Liver (tissue), 9 donors: ENCODE data around the gene CYSRT1. TPM values are rescaled to one million over a fixed set of nuclear protein-coding genes. Genes with fewer than 3 reads are reported as not detected.
"Not testable (repeated sequence)": the region's sequence is repeated elsewhere in the genome, so short reads cannot be mapped to it uniquely, and the experiment has no call there.

Experiments used
- DNase-seq: peaks from one replicate; pipeline ENCODE4 v3.0.0-alpha.2; 2017; ENCODE audit warnings: low spot score
- H3K27ac ChIP-seq, 2 donors: one replicate each; pipeline ENCODE4 v1.7.0; 2013; ENCODE audit warnings: inconsistent platforms in 2 of 2, low read length in 2 of 2, control low read depth in 1 of 2, low read depth in 1 of 2, mild to moderate bottlenecking in 1 of 2
- H3K27me3 ChIP-seq, 4 donors: one replicate each; pipeline versions ENCODE4 v1.6.1 to v1.7.0; 2013; ENCODE audit warnings: low read length in 3 of 4, inconsistent platforms in 1 of 4, mild to moderate bottlenecking in 1 of 4, moderate library complexity in 1 of 4; ENCODE audit not compliant: control insufficient read depth in 4 of 4, insufficient read depth in 4 of 4
- H3K36me3 ChIP-seq, 4 donors: one replicate each; pipeline versions ENCODE4 v1.6.1 to v1.7.0; 2013; ENCODE audit warnings: low read length in 3 of 4, mild to moderate bottlenecking in 3 of 4, low read depth in 1 of 4, moderate library complexity in 1 of 4; ENCODE audit not compliant: control insufficient read depth in 4 of 4, insufficient read depth in 3 of 4
- H3K4me1 ChIP-seq, 4 donors: one replicate each; pipeline versions ENCODE4 v1.6.1 to v1.7.0; 2013; ENCODE audit warnings: low read length in 3 of 4, mild to moderate bottlenecking in 3 of 4, moderate library complexity in 1 of 4; ENCODE audit not compliant: control insufficient read depth in 4 of 4, insufficient read depth in 4 of 4
- H3K4me3 ChIP-seq, 3 donors: one replicate each; pipeline versions ENCODE4 v1.6.1 to v1.7.0; 2013; ENCODE audit warnings: low read length in 3 of 3, control low read depth in 1 of 3, low read depth in 1 of 3, mild to moderate bottlenecking in 1 of 3
- H3K9ac ChIP-seq, 2 donors: one replicate each; pipeline ENCODE4 v1.7.0; 2013; ENCODE audit warnings: low read length in 2 of 2, mild to moderate bottlenecking in 2 of 2, moderate library complexity in 2 of 2, control low read depth in 1 of 2, low read depth in 1 of 2
- H3K9me3 ChIP-seq, 4 donors: one replicate each; pipeline versions ENCODE4 v1.6.1 to v1.7.0; 2013; ENCODE audit warnings: low read length in 3 of 4; ENCODE audit not compliant: control insufficient read depth in 4 of 4
- CTCF ChIP-seq: fragments of 150-350 bp; IDR thresholded peaks from 2 replicates; pipeline ENCODE4 v1.5.1; 2017; ENCODE audit warnings: improper control_type of control experiment, low read depth, low read length; ENCODE audit not compliant: missing input control
- FOXA1 ChIP-seq: IDR thresholded peaks from 2 replicates; pipeline ENCODE4 v1.6.1; 2016; ENCODE audit warnings: antibody characterized with exemption
- FOXA2 ChIP-seq: IDR thresholded peaks from 2 replicates; pipeline ENCODE4 v1.6.1; 2016; ENCODE audit warnings: antibody characterized with exemption
- GABPA ChIP-seq, 2 donors: IDR thresholded peaks in 1 of 2; conservative IDR thresholded peaks in 1 of 2; 2 replicates each; pipeline ENCODE4 v1.6.1; 2016; ENCODE audit warnings: antibody characterized with exemption in 2 of 2, mild to moderate bottlenecking in 1 of 2, moderate library complexity in 1 of 2
- HNF4A ChIP-seq, 2 donors: conservative IDR thresholded peaks; 2 replicates each; pipeline ENCODE4 v1.6.1; 2016; ENCODE audit warnings: antibody characterized with exemption in 2 of 2, mild to moderate bottlenecking in 2 of 2
- HNF4G ChIP-seq: IDR thresholded peaks from 2 replicates; pipeline ENCODE4 v1.6.1; 2016; ENCODE audit warnings: antibody characterized with exemption
- JUND ChIP-seq, 2 donors: IDR thresholded peaks; 2 replicates each; pipeline ENCODE4 v1.6.1; 2016; ENCODE audit warnings: antibody characterized with exemption in 2 of 2
- NR2F2 ChIP-seq: IDR thresholded peaks from 2 replicates; pipeline ENCODE4 v1.6.1; 2016; ENCODE audit warnings: antibody characterized with exemption
- REST ChIP-seq: IDR thresholded peaks from 2 replicates; pipeline ENCODE4 v1.6.1; 2016; ENCODE audit warnings: antibody characterized with exemption, mild to moderate bottlenecking
- SP1 ChIP-seq: IDR thresholded peaks from 2 replicates; pipeline ENCODE4 v1.6.1; 2018; ENCODE audit warnings: antibody characterized with exemption, mild to moderate bottlenecking
- TAF1 ChIP-seq: conservative IDR thresholded peaks from 2 replicates; pipeline ENCODE4 v1.6.1; 2016; ENCODE audit warnings: antibody characterized with exemption, mild to moderate bottlenecking
- ZBTB33 ChIP-seq: IDR thresholded peaks from 2 replicates; pipeline ENCODE4 v1.6.1; 2016; ENCODE audit warnings: antibody characterized with exemption
- WGBS: extraction: QIAGEN DNeasy Blood & Tissue Kit; methylation state at CpG from one replicate; pipeline ENCODE4 v1.1.7; 2013; 5-methylcytosine and 5-hydroxymethylcytosine counted together
- polyA plus RNA-seq, 2 donors: library from polyadenylated mRNA; stranded (reverse) in 1 of 2; unstranded in 1 of 2; fragments of 200-250 nt in 1 of 2; fragments of >200 nt in 1 of 2; fragmentation: Nextera tagmentation in 1 of 2; extraction: Ambion mirVana in 1 of 2; gene quantifications; one replicate each; pipeline versions ENCODE4 v1.2.1 to v1.2.3, GENCODE V29; 2013 to 2015
- total RNA-seq, 2 donors: library from RNA; depleted of rRNA; stranded (reverse); fragments of >200 nt; gene quantifications; one replicate each; pipeline ENCODE4 v1.2.3, GENCODE V29; 2014
- donor health status: healthy.
- donor health status: healthy.
- donor health status: healthy.
- donor health status: healthy.
- donor health status: healthy.

The CYSRT1 gene
- total and polyA plus RNA-seq, 4 donors = 0.14 to 0.50 (median 0.20) TPM

GRCh38 chr9:137243266-137243625 lies 18.3 kb downstream of the CYSRT1 start:
- H3K4me1 ChIP-seq = peaks cover 2 to 35% (median 16%) of the 10 kb centered on the region in 4 donors
- H3K27ac ChIP-seq = not testable (repeated sequence)

GRCh38 chr9:137243626-137244485 lies 18.9 kb downstream of the CYSRT1 start:
- Histone ChIP-seq H3K9ac (no peak overlapping the region), H3K27ac (no peak overlapping the region), H3K4me3 (no peak overlapping the region), H3K4me1 (peaks cover 2 to 35% (median 16%) of the 10 kb centered on the region in 4 donors), H3K27me3 (no peaks in the 10 kb centered on the region), H3K36me3 (peaks cover 0 to 11% (median 5%) of the 10 kb centered on the region in 4 donors), H3K9me3 (no peaks in the 10 kb centered on the region)
- TF ChIP-seq ZBTB33 (no peak), FOXA1 (no peak), SP1 (no peak), REST (no peak), GABPA (IDR thresholded peaks at IDR 0.05 in 1 of 2, conservative IDR thresholded peaks at IDR 0.05 in 1 of 2) (no peak), TAF1 (no peak), NR2F2 (no peak), HNF4G (no peak), HNF4A (conservative IDR thresholded peaks at IDR 0.05) (no peak), FOXA2 (no peak), JUND (IDR thresholded peaks at IDR 0.05) (no peak), CTCF (no peak)
- DNase-seq = no peak
- 76% methylated on average over 15 of the region's 15 CpGs for WGBS

More at GRCh38 chr9:137243266-137243625, 18.3 kb downstream of the CYSRT1 start:
- not testable (repeated sequence) for H3K27me3 ChIP-seq, H3K4me3 ChIP-seq, H3K9me3 ChIP-seq, DNase-seq, H3K9ac ChIP-seq
- peaks cover 0 to 11% (median 5%) of the 10 kb centered on the region in 4 donors for H3K36me3 ChIP-seq
- WGBS = 93% methylated on average over 18 of the region's 18 CpGs
